Mammary epithelial cell (primary cell): ENCODE results near the gene FCER2.

ENCODE experiments used
- EZH2 ChIP-seq: IDR thresholded peaks from 2 replicates; pipeline ENCODE4 v1.6.1; 2012; ENCODE audit warnings: low read length, inconsistent platforms, borderline replicate concordance
- TF ChIP-seq, protein P1 (sequence below), 2 donors: IDR thresholded peaks in 1 of 2; conservative IDR thresholded peaks in 1 of 2; 2 replicates each; pipeline ENCODE4 v1.5.1; 2011 to 2012; ENCODE audit warnings: inconsistent platforms in 2 of 2, low read length in 2 of 2, mild to moderate bottlenecking in 2 of 2, control low read depth in 1 of 2, low read depth in 1 of 2; ENCODE audit not compliant: insufficient read depth in 1 of 2; ENCODE audit errors: extremely low read depth in 1 of 2

GRCh38 chr19:7640803-7641202 is 61.1 kb downstream of the FCER2 start:
- TF ChIP-seq, protein P1, sequence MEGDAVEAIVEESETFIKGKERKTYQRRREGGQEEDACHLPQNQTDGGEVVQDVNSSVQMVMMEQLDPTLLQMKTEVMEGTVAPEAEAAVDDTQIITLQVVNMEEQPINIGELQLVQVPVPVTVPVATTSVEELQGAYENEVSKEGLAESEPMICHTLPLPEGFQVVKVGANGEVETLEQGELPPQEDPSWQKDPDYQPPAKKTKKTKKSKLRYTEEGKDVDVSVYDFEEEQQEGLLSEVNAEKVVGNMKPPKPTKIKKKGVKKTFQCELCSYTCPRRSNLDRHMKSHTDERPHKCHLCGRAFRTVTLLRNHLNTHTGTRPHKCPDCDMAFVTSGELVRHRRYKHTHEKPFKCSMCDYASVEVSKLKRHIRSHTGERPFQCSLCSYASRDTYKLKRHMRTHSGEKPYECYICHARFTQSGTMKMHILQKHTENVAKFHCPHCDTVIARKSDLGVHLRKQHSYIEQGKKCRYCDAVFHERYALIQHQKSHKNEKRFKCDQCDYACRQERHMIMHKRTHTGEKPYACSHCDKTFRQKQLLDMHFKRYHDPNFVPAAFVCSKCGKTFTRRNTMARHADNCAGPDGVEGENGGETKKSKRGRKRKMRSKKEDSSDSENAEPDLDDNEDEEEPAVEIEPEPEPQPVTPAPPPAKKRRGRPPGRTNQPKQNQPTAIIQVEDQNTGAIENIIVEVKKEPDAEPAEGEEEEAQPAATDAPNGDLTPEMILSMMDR (conservative IDR thresholded peaks at IDR 0.05 in 1 of 2, IDR thresholded peaks at IDR 0.05 in 1 of 2; ENCODE audit: extremely low read depth in 1 of 2, insufficient read depth in 1 of 2, low read depth in 1 of 2, low read length in 2 of 2), result no peak
- TF ChIP-seq EZH2, result no peak
